Effector memory CD4-positive, alpha-beta T cell (primary cell): ENCODE measurements around the gene ETV6.

Source experiments
- DNase-seq, 3 donors: peaks; one replicate each; pipeline ENCODE4 v3.0.0-alpha.2; 2020
- H3K27ac ChIP-seq: 2 replicates; pipeline ENCODE4 v1.7.0; 2013; ENCODE audit warnings: mild to moderate bottlenecking, low read length, moderate library complexity; ENCODE audit not compliant: insufficient read depth, poor library complexity, severe bottlenecking
- H3K27me3 ChIP-seq: replicated peaks from 2 replicates; pipeline ENCODE4 v1.7.0; 2013; ENCODE audit warnings: mild to moderate bottlenecking, low read length; ENCODE audit not compliant: insufficient read depth, control insufficient read depth, poor library complexity, severe bottlenecking
- H3K36me3 ChIP-seq: 2 replicates; pipeline ENCODE4 v1.7.0; 2013; ENCODE audit warnings: mild to moderate bottlenecking, low read length, moderate library complexity; ENCODE audit not compliant: control insufficient read depth, insufficient read depth
- H3K4me1 ChIP-seq: 2 replicates; pipeline ENCODE4 v1.7.0; 2013; ENCODE audit warnings: low read length, mild to moderate bottlenecking; ENCODE audit not compliant: control insufficient read depth, insufficient read depth, poor library complexity, severe bottlenecking
- H3K4me3 ChIP-seq: 2 replicates; pipeline ENCODE4 v1.7.0; 2013; ENCODE audit warnings: low read length, low read depth, mild to moderate bottlenecking; ENCODE audit not compliant: insufficient read depth, poor library complexity, severe bottlenecking
- H3K9me3 ChIP-seq: 2 replicates; pipeline ENCODE4 v1.7.0; 2013; ENCODE audit warnings: mild to moderate bottlenecking, low read length, moderate library complexity; ENCODE audit not compliant: control insufficient read depth

Gene ETV6

DNA sequence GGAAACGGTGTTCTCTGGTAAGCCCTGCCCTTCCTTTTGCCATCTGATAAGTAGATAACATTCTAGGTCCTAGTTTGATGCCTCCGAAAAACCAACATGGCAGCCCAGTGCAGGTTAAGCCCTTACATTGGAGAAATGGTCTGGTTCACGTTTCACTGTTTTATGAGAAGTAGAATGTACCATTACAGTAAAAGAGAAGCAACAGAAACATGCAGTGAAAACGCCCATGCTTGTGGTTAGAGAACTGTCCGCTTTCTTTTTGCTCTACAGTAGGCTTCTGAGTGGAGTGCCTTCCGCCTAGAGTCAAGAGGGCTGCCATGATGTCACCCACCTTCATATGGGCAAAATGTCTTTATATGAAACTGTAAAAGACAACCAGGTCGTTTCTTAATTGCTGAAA is 230.9 kb downstream of the ETV6 start:
- Histone ChIP-seq H3K9me3 (no peaks in the 10 kb centered on the region), H3K27me3 (no peaks in the 10 kb centered on the region), H3K27ac (no peak overlapping the region), H3K4me3 (no peak overlapping the region), H3K4me1 (peaks cover 10% of the 10 kb centered on the region), H3K36me3 (peaks cover 21% of the 10 kb centered on the region)
- no peak for DNase-seq

DNA sequence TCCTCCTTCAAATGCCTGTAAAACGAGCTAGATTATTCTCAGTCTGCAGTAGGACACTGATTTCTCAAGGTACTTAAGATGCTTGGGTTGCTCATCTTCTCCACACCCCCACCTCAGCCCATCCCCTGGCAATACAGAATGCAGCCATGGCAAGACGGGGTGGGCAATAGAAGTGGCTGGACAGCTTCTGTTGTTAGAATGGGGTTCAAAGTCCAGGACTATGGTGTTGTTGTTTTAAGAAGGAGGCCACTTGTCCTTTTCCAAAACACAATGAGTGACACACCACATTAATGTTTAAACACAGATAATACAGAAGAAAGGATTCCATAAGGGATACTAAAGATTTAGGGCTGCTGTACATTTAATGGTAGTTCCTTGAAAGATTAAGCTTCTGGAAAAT is 232.4 kb downstream of the ETV6 start:
- no peak overlapping the region for H3K4me3 ChIP-seq
- no peak overlapping the region for H3K27ac ChIP-seq
- H3K36me3 ChIP-seq: peaks cover 28% of the 10 kb centered on the region
- DNase-seq: no peak
- no peaks in the 10 kb centered on the region for H3K27me3 ChIP-seq
- no peaks in the 10 kb centered on the region for H3K9me3 ChIP-seq
- H3K4me1 ChIP-seq: no peaks in the 10 kb centered on the region

DNA sequence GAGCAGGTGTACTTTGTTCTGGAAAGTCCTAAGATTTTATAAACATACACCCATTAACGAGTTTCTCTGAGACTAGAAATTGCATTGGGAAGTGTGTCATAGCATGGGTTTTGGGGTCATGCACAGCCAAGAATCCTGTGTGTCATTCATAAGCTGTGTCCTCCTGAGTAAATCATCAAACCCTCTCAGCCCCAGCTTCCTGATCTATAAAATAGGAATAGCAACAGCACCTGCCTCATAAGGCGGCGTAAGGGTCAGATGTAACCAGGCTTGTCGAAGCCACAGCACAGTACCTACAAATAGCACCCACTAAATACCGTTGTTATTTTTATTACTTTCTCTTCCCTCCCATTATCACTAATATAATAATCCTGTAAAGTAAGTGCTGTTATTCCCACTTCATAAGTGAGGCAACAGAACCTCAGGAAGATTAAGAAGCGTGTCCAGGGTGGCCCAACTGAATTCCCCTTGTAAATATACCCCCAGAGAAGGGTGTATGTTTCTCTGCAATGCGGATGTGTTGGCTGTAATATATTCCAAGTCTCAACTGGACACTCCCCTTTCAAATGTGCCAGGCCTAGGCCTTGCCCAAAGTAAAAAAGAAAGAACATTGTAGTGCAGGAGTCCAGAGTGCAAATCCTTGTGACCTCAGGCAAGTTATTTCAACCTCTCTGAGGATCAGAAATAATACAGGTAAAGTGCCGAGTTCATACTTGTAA is 233.0 kb downstream of the ETV6 start:
- no peaks in the 10 kb centered on the region for H3K4me1 ChIP-seq
- no peak overlapping the region for H3K4me3 ChIP-seq
- no peaks in the 10 kb centered on the region for H3K27me3 ChIP-seq
- H3K9me3 ChIP-seq: no peaks in the 10 kb centered on the region
- peaks cover 28% of the 10 kb centered on the region for H3K36me3 ChIP-seq
- DNase-seq: no peak
- no peak overlapping the region for H3K27ac ChIP-seq

DNA sequence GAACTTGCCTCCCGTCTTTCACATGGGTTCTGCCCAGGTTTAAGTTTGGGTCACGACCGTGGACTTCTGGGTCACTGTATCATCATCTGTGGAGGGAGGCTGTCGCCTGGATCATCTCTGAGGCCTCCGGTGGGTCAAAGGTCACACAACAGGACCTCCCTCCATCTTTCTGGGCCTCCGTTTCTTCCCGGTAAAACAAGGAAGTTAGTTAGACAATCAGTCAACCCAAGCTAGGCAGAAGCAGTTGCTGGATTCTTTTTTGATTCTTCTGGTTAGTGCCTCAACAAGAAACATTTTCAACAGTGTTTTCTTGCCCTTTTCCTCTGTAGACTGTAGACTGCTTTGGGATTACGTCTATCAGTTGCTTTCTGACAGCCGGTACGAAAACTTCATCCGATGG is 234.6 kb downstream of the ETV6 start:
- Histone ChIP-seq H3K4me1 (no peaks in the 10 kb centered on the region), H3K36me3 (peaks cover 32% of the 10 kb centered on the region), H3K27ac (no peak overlapping the region), H3K9me3 (no peaks in the 10 kb centered on the region), H3K4me3 (no peak overlapping the region), H3K27me3 (no peaks in the 10 kb centered on the region)
- DNase-seq: no peak

DNA sequence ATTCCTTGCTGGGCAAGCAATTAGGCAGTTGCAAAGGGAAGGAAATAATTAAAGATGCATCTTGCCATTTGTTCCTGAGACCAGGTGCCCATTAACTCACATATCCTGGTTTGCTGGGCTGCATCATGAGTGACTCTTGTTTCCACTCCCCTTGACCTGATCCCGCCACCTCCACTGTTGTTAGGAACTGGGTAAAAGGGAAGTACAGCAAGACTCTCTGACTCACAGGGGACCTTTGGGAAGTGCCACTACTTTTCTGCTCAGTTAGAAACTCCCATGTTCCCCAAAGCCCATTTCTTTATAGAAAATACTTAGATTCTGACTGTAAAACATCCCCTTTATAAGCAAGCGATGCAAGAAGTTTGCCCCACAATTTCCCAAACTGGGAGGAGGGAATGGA is 235.2 kb downstream of the ETV6 start:
- no peak for DNase-seq
- peaks cover 32% of the 10 kb centered on the region for H3K36me3 ChIP-seq
- H3K4me3 ChIP-seq: no peak overlapping the region
- H3K27ac ChIP-seq: no peak overlapping the region
- H3K27me3 ChIP-seq: no peaks in the 10 kb centered on the region
- no peaks in the 10 kb centered on the region for H3K4me1 ChIP-seq
- H3K9me3 ChIP-seq: no peaks in the 10 kb centered on the region

DNA sequence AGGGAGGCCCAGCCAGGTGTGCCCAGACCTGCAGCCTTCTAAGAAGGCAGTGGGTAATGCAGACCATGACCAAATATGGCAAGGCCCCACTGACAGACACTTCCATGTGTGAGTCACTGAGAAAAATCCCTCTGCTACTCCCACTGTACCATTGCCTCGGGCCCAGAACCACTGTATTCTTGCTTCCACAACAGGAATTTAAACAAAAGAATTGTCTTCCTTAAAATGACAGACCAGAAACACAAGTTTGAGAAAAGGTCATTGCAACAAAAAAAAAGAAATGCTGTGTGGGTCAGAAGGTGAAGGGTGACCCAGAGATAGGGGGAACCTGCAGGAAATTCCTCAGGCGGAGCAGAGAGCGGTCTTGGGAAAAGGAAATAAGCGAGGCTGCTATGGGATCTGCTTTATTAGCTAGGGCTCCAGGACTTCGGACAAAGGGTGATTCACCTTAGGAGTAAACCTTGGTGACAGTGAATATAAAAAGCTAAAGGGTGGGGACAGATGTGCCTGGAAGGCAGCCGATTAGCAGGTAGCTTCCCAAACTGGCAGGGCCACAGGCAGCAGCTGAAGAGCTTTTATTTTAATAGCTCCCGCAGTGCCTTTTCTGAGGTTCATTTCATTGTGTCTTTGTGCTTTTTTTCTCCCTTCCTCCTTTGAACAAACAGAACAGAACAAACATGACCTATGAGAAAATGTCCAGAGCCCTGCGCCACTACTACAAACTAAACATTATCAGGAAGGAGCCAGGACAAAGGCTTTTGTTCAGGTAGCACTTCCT is 236.0 kb downstream of the ETV6 start:
- no peak for DNase-seq

DNA sequence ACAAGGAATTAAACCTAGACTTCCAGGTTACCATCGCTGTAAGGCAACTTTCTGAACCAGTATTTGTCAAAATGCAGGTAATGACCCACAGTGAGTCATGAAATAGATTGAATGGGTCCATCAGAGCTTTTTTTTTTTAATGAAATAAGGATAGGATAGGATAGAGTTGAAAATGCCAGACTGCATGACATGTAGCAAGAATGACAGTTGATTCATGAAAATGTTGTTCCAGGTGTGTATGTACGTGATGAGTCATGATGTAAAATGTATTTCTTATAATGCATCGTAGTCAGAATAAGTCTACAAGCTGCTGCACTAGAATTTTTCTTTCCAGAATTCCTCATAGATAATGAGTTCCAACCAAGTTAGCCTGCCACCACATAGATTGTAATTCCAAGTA is 236.9 kb downstream of the ETV6 start:
- Histone ChIP-seq H3K36me3 (peaks cover 41% of the 10 kb centered on the region), H3K27ac (no peak overlapping the region), H3K4me1 (no peaks in the 10 kb centered on the region)

More for the DNA sequence above, 236.0 kb downstream of the ETV6 start:
- Histone ChIP-seq H3K27me3 (no peaks in the 10 kb centered on the region), H3K9me3 (no peaks in the 10 kb centered on the region), H3K4me1 (no peaks in the 10 kb centered on the region), H3K36me3 (peaks cover 33% of the 10 kb centered on the region), H3K27ac (no peak overlapping the region), H3K4me3 (no peak overlapping the region)

DNA sequence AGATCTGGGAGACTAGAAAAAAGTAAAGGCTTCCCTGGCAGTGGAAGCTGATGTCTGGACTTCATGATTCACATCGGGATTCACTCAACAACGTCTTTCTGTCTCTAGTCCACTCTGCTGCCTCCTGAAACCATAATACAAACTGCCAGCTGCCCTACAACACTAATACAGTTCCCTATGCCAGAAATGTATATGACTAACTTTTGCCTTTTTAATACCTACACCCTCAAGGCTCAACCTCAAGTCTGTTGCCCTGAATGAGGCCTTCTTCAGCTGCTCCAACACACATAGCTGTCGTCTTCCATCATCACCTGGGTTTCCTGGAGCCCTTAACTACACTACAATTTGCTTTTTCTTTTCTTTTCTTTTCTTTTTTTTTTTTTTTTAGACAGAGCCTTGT is 238.6 kb downstream of the ETV6 start:
- Histone ChIP-seq H3K4me3 (no peak overlapping the region), H3K9me3 (no peaks in the 10 kb centered on the region), H3K4me1 (no peaks in the 10 kb centered on the region), H3K36me3 (peaks cover 48% of the 10 kb centered on the region), H3K27ac (no peak overlapping the region), H3K27me3 (no peaks in the 10 kb centered on the region)
- DNase-seq: no peak

More for the DNA sequence above, 236.9 kb downstream of the ETV6 start:
- Histone ChIP-seq H3K27me3 (no peaks in the 10 kb centered on the region), H3K4me3 (no peak overlapping the region), H3K9me3 (no peaks in the 10 kb centered on the region)
- DNase-seq: no peak

DNA sequence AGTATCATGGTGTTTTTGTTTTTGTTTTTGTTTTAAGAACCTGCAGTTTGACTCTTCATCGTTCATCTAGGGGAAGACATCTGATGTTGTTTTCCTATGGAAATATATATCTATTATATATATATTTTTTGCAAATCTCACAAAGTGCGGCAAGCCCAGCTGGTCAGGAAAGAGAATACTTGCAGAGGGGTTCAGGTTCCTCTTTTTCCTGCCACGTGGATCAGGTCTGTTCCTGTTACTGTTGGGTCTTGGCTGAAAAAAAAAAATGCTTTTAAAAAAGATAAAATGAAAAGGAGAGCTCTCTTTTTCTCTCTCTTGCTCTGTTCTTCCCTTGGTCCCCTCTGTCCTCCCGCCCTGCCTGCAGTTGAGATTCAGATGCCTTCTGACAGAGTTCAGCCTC is 241.9 kb downstream of the ETV6 start:
- Histone ChIP-seq H3K27ac (no peak overlapping the region), H3K9me3 (no peaks in the 10 kb centered on the region), H3K4me3 (no peak overlapping the region), H3K36me3 (peaks cover 30% of the 10 kb centered on the region), H3K4me1 (no peaks in the 10 kb centered on the region), H3K27me3 (no peaks in the 10 kb centered on the region)
- no peak for DNase-seq

DNA sequence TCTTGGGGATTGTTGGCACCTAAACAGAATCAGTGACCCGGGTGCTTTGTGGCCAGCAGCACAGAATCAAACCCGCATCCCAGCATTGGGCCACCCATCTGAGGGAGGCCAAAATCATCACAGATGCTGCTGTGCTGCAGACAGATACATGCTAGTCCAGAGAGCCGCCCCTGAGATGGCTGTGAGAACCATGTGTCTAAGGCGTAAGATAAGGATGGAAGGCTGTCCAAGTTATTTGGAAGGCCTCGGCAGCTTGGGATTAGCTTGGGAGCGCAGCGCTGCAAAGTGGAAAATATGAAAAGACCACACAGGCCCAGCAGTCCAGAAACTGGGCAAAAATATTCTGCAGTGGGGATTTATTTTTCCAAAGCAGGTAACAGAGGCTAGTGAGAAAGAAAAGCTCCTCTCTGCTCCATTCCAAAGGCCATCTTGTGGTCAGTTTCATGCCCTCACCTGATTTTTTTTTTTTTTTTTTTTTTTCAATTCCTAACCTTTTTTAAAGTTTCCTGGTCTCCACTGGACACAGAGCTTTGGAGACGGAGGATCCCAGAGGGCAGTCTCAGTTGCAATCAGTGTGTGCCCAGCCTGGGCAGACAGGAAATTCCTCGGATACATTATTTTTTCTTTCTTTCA is 242.4 kb downstream of the ETV6 start:
- no peaks in the 10 kb centered on the region for H3K9me3 ChIP-seq
- no peak overlapping the region for H3K4me3 ChIP-seq
- no peaks in the 10 kb centered on the region for H3K27me3 ChIP-seq
- no peak for DNase-seq
- H3K27ac ChIP-seq: no peak overlapping the region
- no peaks in the 10 kb centered on the region for H3K4me1 ChIP-seq
- H3K36me3 ChIP-seq: peaks cover 26% of the 10 kb centered on the region
